PC-3 (cell line): ENCODE measurements around the gene TMEM52. TPM values are rescaled to one million over a fixed set of nuclear protein-coding genes. Genes with fewer than 3 reads are reported as not detected.

ENCODE experiments used
- ATAC-seq: fragments of 200-7000 bp; cut with Tn5 transposase; 2 replicates; pipeline ENCODE4 v1.9.1; 2020; ENCODE audit warnings: mild to moderate bottlenecking, moderate library complexity
- BruUV-seq: library from RNA; stranded (reverse); fragments of 400-500 nt; replicated peaks from 2 replicates; lab custom pipeline; 2021; lab: Mats Ljungman, UMichigan
- CTCF ChIA-PET: fragments of 300-600 bp; sonication (Branson Sonifier 250); formaldehyde crosslinking; loops from one replicate; lab custom pipeline; 2022; ENCODE audit warnings: antibody characterized with exemption; lab: Charles Lee
- POLR2A ChIA-PET: fragments of 300-600 bp; sonication (Branson Sonifier 250); formaldehyde crosslinking; loops from one replicate; lab custom pipeline; 2022; ENCODE audit warnings: antibody characterized with exemption; ENCODE audit not compliant: unreplicated experiment; lab: Charles Lee
- DNase-seq: peaks from one replicate; pipeline ENCODE4 v3.0.0-alpha.2; 2015
- H2AFZ ChIP-seq: fragments of 300-600 bp; sonication (generic); 2 replicates; pipeline ENCODE4 v1.6.0; 2016; ENCODE audit warnings: antibody characterized with exemption, low read length
- H3F3A ChIP-seq: fragments of 300-600 bp; sonication (generic); one replicate; pipeline ENCODE4 v1.6.0; 2017; ENCODE audit warnings: antibody characterized with exemption, low read length, control low read depth, mild to moderate bottlenecking; ENCODE audit not compliant: unreplicated experiment
- H3K27ac ChIP-seq: fragments of 300-600 bp; sonication (generic); 2 replicates; pipeline ENCODE4 v1.5.1; 2016; ENCODE audit warnings: mild to moderate bottlenecking, low read length
- H3K27me3 ChIP-seq: fragments of 300-600 bp; sonication (generic); 2 replicates; pipeline ENCODE4 v1.6.1; 2016; ENCODE audit warnings: low read length, mixed read lengths
- H3K36me3 ChIP-seq: fragments of 300-600 bp; sonication (generic); 2 replicates; pipeline ENCODE4 v1.6.1; 2016; ENCODE audit warnings: low read depth, mixed run types, low read length, mixed read lengths
- H3K4me1 ChIP-seq: fragments of 300-600 bp; sonication (generic); 2 replicates; pipeline ENCODE4 v1.5.1; 2016; ENCODE audit warnings: low read length; ENCODE audit not compliant: insufficient read depth
- H3K4me2 ChIP-seq: fragments of 300-600 bp; sonication (generic); 2 replicates; pipeline ENCODE4 v1.6.0; 2016; ENCODE audit warnings: low read length
- H3K4me3 ChIP-seq: fragments of 300-600 bp; sonication (generic); 2 replicates; pipeline ENCODE4 v1.5.1; 2016; ENCODE audit warnings: mild to moderate bottlenecking, low read length, mixed read lengths
- H3K79me2 ChIP-seq: fragments of 300-600 bp; sonication (generic); 2 replicates; pipeline ENCODE4 v1.6.1; 2017; ENCODE audit warnings: low read length, mixed read lengths
- H3K9ac ChIP-seq: fragments of 300-600 bp; sonication (generic); 2 replicates; pipeline ENCODE4 v1.6.0; 2016; ENCODE audit warnings: mild to moderate bottlenecking, low read length
- H3K9me2 ChIP-seq: fragments of 300-600 bp; sonication (generic); replicated peaks from 2 replicates; pipeline ENCODE4 v1.6.1; 2016; ENCODE audit warnings: mixed run types, low read length, mixed read lengths
- H3K9me3 ChIP-seq: fragments of 300-600 bp; sonication (generic); 2 replicates; pipeline ENCODE4 v1.6.1; 2016; ENCODE audit warnings: low read length, mixed read lengths
- H4K20me1 ChIP-seq: fragments of 300-600 bp; sonication (generic); 2 replicates; pipeline ENCODE4 v1.6.1; 2016; ENCODE audit warnings: low read length, mixed read lengths
- EZH2 ChIP-seq: fragments of 300-600 bp; sonication (generic); IDR thresholded peaks from one replicate; pipeline ENCODE4 v1.6.1; 2017; ENCODE audit warnings: antibody characterized with exemption, mild to moderate bottlenecking, low read length; ENCODE audit not compliant: unreplicated experiment
- EZH2phosphoT487 ChIP-seq: fragments of 300-600 bp; sonication (generic); IDR thresholded peaks from 2 replicates; pipeline ENCODE4 v1.6.1; 2018; ENCODE audit warnings: mild to moderate bottlenecking, antibody characterized with exemption, low read length, borderline replicate concordance
- intact Hi-C: fragments of 100-400 bp; cut with micrococcal nuclease; formaldehyde crosslinking; loops from 2 replicates; pipeline ENCODE4 v1.9.0; 2023
- total RNA-seq: library from RNA; depleted of rRNA; stranded (reverse); fragments of >200 nt; gene quantifications from 2 replicates; pipeline ENCODE4 v1.2.3, GENCODE V29; 2014
- TF ChIP-seq, protein P1 (sequence below): fragments of 300-600 bp; sonication (generic); conservative IDR thresholded peaks from 2 replicates; pipeline ENCODE4 v1.5.1; 2017; ENCODE audit warnings: antibody characterized with exemption, low read depth, mild to moderate bottlenecking, low read length

TMEM52 gene
- total RNA-seq, 1 experiment from 2014 or later: 22.6 TPM

DNA sequence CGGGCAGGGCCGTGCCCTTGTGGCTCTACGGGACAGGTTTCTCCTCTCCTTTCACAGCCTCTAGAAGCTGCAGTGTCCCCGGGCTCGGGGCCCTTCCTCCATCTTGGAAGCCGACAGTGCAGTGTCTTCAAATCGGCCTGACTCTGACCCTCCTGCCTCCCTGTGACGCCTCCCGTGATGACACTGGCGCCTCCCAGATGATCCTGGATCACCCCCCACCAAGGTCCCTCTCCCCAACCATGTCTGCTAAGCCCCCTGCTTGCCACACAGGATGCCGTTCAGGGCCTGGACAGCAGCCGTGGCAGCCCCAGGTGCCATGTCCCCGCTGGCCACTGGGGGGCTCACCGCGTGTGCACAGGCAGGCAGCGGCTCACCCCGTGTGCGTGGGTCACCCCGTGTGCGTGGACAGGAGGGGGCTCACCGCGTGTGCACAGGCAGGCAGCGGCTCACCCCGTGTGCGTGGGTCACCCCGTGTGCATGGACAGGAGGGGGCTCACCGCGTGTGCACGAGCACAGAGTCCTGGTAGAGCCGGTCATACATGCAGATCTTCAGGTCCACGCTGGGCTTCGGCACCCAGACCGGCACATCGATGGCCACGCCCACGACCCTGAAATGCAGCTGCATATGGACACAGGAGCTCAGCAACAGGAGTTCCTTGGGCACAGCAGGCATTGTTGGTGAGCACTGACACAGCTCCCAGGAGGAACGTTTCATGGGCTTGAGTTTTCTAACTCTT lies 24.9 kb upstream of the TMEM52 start:
- no peaks in the 10 kb centered on the region for H3K27me3 ChIP-seq
- no peaks in the 10 kb centered on the region for H3F3A ChIP-seq
- intact Hi-C loops: loop anchor here (2.0 kb wide), 1 partner anchor 103 kb away; no protein-coding TSS in a partner anchor
- no peak for TF ChIP-seq EZH2phosphoT487
- no peak for TF ChIP-seq EZH2
- TF ChIP-seq, protein P1, sequence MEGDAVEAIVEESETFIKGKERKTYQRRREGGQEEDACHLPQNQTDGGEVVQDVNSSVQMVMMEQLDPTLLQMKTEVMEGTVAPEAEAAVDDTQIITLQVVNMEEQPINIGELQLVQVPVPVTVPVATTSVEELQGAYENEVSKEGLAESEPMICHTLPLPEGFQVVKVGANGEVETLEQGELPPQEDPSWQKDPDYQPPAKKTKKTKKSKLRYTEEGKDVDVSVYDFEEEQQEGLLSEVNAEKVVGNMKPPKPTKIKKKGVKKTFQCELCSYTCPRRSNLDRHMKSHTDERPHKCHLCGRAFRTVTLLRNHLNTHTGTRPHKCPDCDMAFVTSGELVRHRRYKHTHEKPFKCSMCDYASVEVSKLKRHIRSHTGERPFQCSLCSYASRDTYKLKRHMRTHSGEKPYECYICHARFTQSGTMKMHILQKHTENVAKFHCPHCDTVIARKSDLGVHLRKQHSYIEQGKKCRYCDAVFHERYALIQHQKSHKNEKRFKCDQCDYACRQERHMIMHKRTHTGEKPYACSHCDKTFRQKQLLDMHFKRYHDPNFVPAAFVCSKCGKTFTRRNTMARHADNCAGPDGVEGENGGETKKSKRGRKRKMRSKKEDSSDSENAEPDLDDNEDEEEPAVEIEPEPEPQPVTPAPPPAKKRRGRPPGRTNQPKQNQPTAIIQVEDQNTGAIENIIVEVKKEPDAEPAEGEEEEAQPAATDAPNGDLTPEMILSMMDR: peak; percentile 96
- ChIA-PET POLR2A (no interaction called here), CTCF (interaction anchor here (0.6 to 1.8 kb wide), 3 partner anchors 17 to 107 kb away, joined by 4 to 15 read pairs (median 7); partner anchors contain the start of gene PRKCZ)
- peak; percentile 74 for DNase-seq
- peak overlapping the region; percentile 97 for H2AFZ ChIP-seq
- no peaks in the 10 kb centered on the region for H4K20me1 ChIP-seq
- no peak overlapping the region for H3K27ac ChIP-seq
- BruUV-seq: no TSS peak
- peak; percentile 98 for ATAC-seq
- peaks cover 4% of the 10 kb centered on the region; the same call in 1 of the 2 replicates for H3K4me1 ChIP-seq
- no peaks in the 10 kb centered on the region for H3K9me3 ChIP-seq
- H3K9me2 ChIP-seq: no peaks in the 10 kb centered on the region
- H3K4me3 ChIP-seq: peak overlapping the region; percentile 70
- no peak overlapping the region for H3K9ac ChIP-seq
- H3K4me2 ChIP-seq: peak overlapping the region; percentile 94
- no peaks in the 10 kb centered on the region for H3K36me3 ChIP-seq
- H3K79me2 ChIP-seq: no peaks in the 10 kb centered on the region

DNA sequence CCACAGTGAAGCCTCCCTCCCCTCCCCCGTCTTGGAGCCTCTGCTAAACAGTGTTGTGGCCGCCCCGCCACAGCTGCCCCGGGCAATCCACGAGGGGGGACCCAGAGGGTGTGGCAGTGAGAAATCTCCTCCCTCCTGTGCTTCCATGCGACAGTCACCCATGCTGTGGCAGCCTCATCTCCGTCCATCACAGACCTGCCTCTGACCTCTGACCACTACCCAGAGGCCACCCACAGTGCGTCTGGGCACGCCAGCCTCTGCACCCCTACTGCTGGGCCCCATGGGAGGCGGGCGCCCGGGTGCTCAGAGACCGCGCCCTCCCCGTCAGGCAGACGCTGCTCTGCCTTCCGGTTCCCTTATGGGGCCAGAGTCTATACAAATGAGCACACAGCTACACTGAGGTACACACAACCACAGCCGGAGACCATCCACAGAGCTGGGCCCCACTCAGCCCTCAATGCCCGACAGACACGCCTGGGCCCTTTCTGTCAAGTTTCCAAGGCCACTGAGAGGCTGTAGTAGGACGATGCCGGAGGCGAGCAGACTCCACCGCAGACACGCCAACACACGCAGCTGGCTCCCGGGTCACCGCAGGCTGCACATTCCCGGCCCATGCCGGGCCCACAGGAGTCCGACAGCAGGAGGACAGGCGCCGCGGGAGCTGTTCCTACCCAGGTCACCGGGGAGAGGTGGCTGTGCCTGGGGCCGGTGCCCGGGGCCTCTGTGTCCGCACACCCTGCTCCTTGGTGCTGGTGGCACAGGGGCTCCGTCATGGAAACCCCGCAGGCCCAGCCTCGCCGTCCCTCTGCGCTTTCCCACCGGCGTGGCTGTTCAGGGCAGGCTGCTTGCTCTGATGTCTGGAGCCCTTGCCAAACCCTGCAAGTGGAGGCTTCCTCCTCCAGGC lies 23.9 kb upstream of the TMEM52 start:
- no peaks in the 10 kb centered on the region for H3K9me2 ChIP-seq
- no peak for TF ChIP-seq EZH2
- TF ChIP-seq EZH2phosphoT487: no peak
- TF ChIP-seq, protein P1: no peak
- CTCF ChIA-PET: interaction anchor here (0.5 to 1.8 kb wide), 2 partner anchors 102 to 448 kb away, joined by 3 to 15 read pairs; partner anchors contain the start of genes MORN1 and RER1
- no peaks in the 10 kb centered on the region for H3K36me3 ChIP-seq
- no peaks in the 10 kb centered on the region for H3K79me2 ChIP-seq
- peaks cover 4% of the 10 kb centered on the region; the same call in 1 of the 2 replicates for H3K4me1 ChIP-seq
- H3K9ac ChIP-seq: no peak overlapping the region
- H3F3A ChIP-seq: no peaks in the 10 kb centered on the region
- POLR2A ChIA-PET: no interaction called here
- BruUV-seq: no TSS peak
- no peaks in the 10 kb centered on the region for H3K27me3 ChIP-seq
- ATAC-seq: no peak
- no peaks in the 10 kb centered on the region for H4K20me1 ChIP-seq
- H3K27ac ChIP-seq: no peak overlapping the region
- no peak for DNase-seq
- H3K4me2 ChIP-seq: peak overlapping the region; percentile 94
- intact Hi-C loops: no loop called here
- peak overlapping the region; percentile 70; the same call in 1 of the 2 replicates for H3K4me3 ChIP-seq
- H2AFZ ChIP-seq: peak overlapping the region; percentile 97
- no peaks in the 10 kb centered on the region for H3K9me3 ChIP-seq
